HG03095 (cell line): ENCODE data around the gene CHMP6.

Source experiments
- ATAC-seq: cut with Tn5 transposase; IDR thresholded peaks from one replicate; pipeline ENCODE4 v1.9.1; 2021; ENCODE audit warnings: moderate library complexity; ENCODE audit not compliant: unreplicated experiment

CHMP6 gene

DNA sequence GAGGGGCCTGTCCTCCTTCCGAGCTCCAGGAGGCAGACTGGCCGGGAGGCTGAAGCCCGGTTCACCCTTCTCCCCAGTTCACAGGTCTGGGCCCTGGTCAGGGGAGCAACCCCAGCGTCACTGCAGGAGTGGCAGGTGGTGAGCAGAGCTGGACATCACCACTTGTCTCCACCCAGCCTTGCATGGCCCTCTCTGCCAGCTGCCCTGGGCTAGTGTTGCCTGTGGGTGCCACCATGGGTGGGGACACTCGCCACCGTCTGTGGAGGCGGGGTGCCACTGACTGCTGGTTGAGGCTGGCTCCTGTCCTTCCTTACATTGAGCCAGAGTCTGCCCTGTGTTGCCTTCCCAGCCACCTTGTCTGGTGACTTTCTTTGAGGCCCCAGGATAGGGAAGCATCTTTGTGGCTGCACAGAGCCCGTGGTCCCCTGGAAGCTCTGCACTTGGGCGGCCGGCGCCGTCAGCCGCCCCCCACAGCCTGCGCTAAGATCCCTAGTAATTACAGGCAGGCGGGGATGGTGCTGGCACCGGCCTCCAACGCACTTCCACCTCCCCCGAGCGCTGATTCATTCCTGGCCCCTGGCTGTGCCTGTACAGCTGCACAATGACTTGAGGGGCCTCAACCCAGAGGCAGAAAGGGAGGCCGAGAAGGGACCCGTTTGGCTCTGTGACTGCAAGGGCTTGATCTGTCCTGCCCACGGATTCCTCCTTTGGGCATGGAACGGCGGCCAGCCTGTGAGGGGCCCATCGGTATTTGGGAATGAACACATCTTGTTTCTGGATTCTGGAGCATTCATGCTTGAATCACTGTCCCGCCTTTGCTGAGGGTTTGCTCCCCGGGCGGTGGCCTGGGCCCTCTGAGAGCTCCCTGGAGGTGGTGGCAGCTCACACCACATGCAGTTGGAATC is 48.5 kb downstream of the CHMP6 start:
- ATAC-seq: no peak

DNA sequence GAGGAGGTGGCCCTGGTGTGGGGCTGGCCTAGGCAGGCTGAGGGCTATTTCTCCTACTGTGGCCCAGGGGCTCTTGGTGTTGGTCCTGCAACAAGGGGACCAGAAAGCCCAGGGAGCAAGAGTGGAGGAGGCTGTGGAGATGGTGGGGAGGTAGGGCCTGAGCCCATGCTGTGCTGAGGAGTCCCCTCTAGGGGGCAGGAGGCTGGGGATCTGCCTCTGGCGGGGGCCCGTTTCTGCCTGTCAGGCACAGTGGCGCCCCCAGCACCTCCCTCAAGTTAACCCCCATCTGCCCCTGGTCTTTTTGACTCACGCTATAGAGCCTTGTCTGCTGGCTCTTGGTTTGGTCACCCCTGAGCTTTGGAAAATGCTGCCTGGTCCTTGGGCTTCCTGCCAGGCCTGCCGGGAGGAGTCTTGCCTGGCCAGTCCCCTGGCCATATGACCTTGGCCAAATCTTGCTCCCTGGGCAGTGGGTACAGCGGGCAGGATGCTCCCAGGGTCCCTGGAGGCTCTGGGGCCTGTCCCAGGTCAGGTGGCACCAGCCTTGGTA is 49.2 kb downstream of the CHMP6 start:
- no peak for ATAC-seq

DNA sequence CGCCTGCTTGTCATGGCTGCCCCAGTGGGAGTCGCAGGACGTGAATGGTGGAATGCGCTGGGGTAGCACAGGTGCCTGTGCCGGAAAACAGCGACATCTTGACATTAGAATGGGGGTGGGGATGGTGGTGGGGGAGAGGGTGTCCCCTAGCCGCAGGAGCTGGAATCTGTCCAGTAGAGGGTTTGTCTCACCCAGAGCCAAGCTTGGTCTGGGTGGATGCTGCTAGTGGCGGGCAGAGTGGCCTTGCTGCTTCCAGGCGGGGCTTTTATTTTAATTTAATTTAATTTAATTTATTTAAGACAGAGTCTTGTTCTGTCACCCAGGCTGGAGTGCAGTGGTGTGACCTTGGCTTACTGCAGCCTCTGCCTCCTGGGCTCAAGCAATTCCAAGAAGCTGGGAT is 51.0 kb downstream of the CHMP6 start:
- ATAC-seq: no peak

DNA sequence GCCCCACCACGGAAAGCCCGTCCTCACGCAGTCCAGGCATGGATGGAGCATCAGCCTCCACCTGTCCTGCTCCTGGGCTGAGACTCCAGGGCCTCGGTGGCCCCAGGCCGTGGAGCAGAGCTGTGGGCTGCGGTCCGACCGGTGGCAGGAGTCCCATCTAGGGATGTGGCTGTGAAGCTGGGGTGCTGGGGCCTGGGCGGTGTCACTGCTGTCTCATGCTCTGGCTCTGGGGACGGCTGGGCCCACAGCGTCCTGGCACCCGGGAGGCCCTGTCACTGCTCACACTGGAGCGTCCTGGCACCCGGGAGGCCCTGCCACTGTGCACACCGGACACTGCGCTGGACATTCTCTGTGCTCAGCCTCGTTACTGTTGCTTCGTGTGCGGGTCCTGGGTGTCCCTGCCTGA is 51.7 kb downstream of the CHMP6 start:
- no peak for ATAC-seq

DNA sequence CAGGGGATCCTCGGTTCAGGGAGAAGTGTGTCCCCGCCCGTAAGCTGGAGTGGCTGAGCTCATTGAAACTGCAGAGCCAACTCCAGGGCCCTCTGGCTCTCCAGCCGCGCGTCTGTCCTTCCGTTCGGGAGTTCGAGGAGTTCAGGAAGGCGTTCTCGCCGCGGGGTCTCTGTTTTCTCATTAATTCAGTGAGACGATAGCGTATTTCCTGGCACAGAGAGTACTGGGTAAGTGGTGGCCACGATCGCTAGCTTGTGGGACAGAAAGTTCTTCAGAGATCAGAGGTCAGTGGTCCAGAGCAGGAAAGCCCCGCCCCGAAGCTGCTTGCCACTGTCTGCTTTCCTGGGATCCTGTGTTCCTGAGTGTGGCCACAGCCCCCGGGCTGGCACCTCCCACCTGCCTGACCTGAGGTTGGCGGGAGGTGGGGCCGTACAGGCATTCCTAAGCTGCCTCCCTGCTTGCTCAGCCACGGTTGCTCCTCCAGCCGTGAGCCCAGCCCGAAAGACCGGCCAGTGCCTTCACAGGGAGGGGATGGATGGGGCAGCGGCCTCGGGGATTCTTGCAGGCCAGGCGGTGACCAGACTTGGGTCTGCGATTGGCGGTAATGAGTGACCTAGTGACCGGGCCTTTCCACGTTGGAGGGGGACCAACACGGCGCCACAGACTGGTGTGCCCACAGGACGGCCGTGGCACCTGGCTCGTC is 52.2 kb downstream of the CHMP6 start:
- ATAC-seq: no peak

DNA sequence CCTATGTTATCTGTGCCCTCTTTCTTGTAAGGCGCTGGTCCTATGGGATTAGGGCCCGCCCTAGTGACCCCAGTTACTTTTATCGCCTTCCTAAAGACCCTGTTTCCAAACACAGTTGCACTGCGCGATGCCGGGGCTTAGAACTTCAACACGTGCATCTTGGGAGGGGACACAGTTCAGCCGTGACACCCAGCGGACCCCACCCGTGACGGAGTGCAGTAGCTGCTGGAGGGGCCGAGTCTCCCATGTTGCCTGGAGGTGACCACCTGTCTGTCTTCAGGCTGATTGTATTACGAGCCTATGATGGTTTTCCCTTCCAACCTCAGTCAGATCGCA is 52.8 kb downstream of the CHMP6 start:
- ATAC-seq: no peak

DNA sequence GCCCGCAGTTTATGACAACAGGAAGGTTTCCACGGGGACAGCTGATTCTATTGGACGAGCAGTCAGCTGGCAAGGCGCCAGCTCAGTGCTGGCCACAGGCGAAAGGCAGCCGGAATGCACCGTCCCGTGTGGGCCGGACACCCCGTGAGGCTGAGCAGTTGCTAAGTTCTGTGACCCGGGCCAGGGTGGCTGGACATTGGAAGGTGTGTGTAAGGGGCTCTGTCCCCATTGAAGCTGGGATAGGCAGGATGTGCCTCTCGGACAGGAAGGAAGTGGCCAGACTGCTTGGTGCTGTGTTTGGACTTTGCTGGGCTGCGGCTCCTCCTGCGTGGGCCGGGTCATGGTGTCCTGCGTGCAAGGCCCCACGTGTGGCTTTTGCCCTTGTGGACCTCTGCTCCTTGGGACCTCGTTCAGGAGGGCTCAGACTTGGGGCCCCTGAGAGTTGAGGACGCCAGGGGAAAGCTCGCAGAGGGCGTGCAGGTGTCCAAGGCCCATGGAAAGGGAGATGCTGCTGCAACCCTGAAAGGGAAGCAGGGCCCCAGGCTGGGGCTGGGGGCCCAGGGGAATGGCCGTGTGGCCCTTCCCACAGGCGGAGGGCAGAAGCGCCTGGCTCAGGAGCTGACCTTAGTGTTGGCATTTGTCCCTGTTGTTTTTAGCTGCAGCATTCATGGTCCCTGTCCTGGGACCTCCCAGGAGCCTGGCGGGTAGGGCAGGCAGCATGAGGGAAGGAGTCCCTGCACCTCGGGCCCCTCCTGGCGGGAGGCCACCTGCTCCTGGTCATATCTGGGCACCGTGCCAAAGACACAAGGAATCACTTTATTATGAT is 53.3 kb downstream of the CHMP6 start:
- no peak for ATAC-seq

DNA sequence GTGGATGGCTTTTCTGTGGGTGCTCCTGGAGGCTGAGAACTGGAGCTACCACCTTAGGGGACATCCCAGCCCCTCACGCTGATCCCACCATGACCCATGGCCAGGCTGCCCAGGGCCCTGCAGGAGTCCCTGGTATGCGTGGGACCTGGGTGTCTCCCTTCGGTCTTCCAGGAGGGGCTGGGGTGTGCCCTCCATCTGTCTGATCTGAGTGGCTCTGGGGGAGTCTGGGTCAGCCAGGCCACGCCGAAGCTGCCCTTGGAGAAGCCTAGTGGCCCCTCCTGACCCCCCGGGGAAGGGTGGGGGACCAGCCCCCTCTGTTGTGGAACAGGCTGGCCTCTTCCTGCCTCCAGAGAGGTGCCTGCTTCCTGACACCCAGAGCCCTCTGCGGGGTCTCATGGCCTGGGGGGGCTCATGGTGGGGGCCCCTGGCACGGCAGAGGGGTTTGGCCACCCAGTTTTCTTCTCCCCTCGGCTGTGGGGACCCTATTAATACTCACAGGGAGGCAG is 54.0 kb downstream of the CHMP6 start:
- no peak for ATAC-seq

DNA sequence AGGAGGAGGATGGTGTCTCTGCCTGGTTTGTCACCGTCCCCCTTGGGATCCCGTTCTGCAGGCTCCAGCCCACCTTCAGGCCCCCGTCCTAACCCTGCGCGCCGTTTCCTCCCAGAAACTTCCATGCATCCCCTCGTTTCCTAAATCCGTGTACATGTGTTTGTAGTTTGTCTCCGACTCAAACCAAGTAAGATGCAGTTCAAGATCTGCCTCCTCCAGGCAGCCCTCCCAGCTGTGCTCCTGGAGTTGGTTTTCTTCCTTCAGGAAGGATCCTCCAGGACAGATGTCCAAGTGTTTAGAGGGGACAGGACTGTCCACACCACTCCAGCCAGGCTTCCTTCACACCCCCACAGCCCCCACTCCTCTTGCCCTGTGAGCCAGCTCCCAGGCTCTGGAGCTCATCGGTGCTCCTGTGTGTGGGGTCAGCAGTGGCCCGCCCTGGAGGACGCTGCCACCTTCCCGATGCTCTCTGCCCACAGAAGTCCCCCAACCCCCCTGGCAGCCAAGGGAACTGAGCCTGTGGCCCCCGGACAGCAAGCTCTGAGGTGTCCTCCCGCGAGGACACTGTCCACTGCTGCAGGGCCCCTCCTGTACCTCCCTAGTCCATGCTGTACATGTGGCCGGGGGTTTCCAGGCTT is 54.6 kb downstream of the CHMP6 start:
- ATAC-seq: no peak

DNA sequence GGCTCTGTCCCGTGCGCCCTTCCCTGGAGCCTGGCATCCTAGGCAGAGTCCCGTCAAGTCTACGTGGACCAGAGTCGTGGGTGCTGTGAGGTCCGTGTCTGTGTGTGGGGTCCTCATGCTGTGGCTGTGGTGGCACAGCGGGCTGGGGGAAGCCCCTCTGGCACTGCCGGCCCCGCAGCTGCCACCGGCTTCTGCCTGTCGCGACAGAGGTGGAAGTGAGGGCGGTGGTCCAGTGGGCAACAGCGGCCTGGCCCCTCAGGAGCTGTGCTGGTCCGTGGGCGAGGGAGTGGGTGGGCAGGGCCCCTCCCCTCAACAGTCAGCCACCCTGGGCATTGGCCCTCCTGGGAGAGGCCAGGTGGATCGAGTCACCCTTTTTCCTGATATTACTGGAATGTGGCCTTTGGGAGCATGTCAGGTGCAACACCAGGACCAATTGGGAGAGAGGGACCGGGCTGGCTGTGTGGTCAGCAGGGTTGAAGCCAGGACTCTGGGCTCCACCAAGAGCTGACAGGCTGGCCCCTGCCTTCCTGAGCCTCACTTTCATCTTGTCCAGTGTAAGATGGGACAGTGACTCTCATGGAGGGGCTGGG is 55.2 kb downstream of the CHMP6 start:
- no peak for ATAC-seq

DNA sequence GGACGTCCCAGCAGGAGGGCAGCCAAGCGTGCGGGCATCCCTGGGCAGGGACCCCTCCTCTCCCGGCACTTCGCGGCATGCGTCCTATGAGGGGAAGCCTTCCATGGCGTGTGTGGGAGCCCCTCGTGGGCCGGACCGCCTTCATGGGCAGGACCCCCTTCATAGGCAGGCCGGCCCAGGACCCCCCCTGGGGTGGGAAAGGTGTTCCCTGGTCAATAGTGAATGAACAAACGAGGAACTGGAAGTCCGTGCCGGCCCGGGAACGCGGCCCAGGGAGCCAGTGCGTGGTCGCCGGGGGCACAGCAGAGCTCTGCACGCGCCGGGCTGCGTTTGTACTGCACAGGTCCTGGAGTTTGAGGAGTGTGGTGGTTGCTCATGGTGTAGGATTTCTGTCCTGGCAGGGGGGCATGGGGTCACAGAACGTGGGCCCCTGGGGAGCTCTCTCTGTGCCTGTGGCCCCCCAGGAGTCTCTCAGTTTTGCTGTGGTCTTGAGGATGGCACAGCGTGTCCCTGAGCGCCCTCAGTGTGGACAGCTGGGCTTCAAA is 57.3 kb downstream of the CHMP6 start:
- no peak for ATAC-seq

DNA sequence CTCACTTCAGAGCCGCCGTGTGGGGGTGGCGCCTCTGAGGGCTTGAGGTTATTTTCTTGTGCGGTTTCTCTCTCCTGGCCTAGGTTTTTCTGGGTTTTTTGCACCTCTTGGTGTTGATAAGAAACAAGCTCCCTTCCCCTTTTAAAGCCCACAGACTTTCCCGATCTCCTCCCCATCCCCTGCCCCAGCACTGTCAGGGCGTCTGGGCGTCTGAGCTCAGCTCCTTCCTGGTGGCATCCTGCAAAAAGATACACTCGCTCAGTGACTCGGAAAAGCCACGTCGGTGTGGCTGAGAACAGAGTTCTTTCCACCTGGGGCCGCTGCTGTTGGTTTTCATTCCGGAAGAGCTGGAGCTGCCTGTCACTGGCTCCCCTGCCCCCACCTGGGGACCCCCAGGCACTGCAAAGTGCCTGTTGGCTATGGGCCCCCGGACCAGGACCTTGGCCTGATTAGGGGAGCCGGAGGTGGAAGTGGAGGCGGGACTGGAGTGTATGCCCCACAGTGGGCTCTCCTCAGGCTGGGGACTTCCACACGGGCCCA is 57.8 kb downstream of the CHMP6 start:
- ATAC-seq: no peak
